OCI-LY7 (cell line): Measurements from ENCODE around the gene RFX6. TPM values are rescaled to one million over a fixed set of nuclear protein-coding genes. Genes with fewer than 3 reads are reported as not detected.

Experiments
- Bru-seq: library from RNA; stranded (reverse); fragments of 400-500 nt; gene quantifications from one replicate; lab custom pipeline; 2021; lab: Mats Ljungman, UMichigan
- BruChase-seq, 2 experiments: library from RNA; stranded (reverse); fragments of 400-500 nt; gene quantifications; one replicate each; lab custom pipeline; 2021; lab: Mats Ljungman, UMichigan
- BruUV-seq: library from RNA; stranded (reverse); fragments of 400-500 nt; replicated peaks from 2 replicates; lab custom pipeline; 2021; lab: Mats Ljungman, UMichigan
- CTCF ChIA-PET: fragments of 300-600 bp; sonication (Branson Sonifier 250); formaldehyde crosslinking; loops from one replicate; lab custom pipeline; 2022; ENCODE audit warnings: antibody characterized with exemption; ENCODE audit not compliant: unreplicated experiment; lab: Charles Lee
- POLR2A ChIA-PET: fragments of 300-600 bp; sonication (Branson Sonifier 250); formaldehyde crosslinking; loops from one replicate; lab custom pipeline; 2022; ENCODE audit warnings: antibody characterized with exemption; lab: Charles Lee
- DNase-seq: peaks from one replicate; pipeline ENCODE4 v3.0.0-alpha.2; 2015; ENCODE audit warnings: low spot score
- H2AFZ ChIP-seq: fragments of 200-600 bp; sonication (generic), shearing (Covaris generic); 2 replicates; pipeline ENCODE4 v1.6.1; 2014; ENCODE audit warnings: mild to moderate bottlenecking, antibody characterized with exemption, low read length, moderate library complexity
- H3K27ac ChIP-seq: fragments of 200-600 bp; sonication (generic); 2 replicates; pipeline ENCODE4 v1.5.1; 2014; ENCODE audit warnings: mixed run types, low read depth, mild to moderate bottlenecking, moderate library complexity, low read length, inconsistent platforms; ENCODE audit not compliant: poor library complexity, severe bottlenecking
- H3K36me3 ChIP-seq: fragments of 200-600 bp; sonication (generic); 2 replicates; pipeline ENCODE4 v1.6.1; 2014; ENCODE audit warnings: mild to moderate bottlenecking, antibody characterized with exemption, low read length, moderate library complexity, mixed read lengths; ENCODE audit not compliant: insufficient read depth
- H3K4me1 ChIP-seq: fragments of 200-600 bp; sonication (generic); 2 replicates; pipeline ENCODE4 v1.5.1; 2014; ENCODE audit warnings: mild to moderate bottlenecking, low read length; ENCODE audit not compliant: insufficient read depth, poor library complexity, severe bottlenecking
- H3K4me2 ChIP-seq: fragments of 200-600 bp; sonication (generic); 2 replicates; pipeline ENCODE4 v1.6.1; 2014; ENCODE audit warnings: mild to moderate bottlenecking, low read length
- H3K4me3 ChIP-seq: fragments of 200-600 bp; sonication (generic); 2 replicates; pipeline ENCODE4 v1.5.1; 2014; ENCODE audit warnings: mild to moderate bottlenecking, low read depth, low read length; ENCODE audit not compliant: poor library complexity, severe bottlenecking
- H3K79me2 ChIP-seq: fragments of 200-600 bp; sonication (generic); 2 replicates; pipeline ENCODE4 v1.6.1; 2016; ENCODE audit warnings: low read depth, mild to moderate bottlenecking, low read length, moderate library complexity, mixed read lengths; ENCODE audit not compliant: insufficient read depth
- H3K9me2 ChIP-seq: fragments of 200-600 bp; sonication (generic); 2 replicates; pipeline ENCODE4 v1.6.1; 2016; ENCODE audit warnings: mild to moderate bottlenecking, low read length, mixed read lengths; ENCODE audit not compliant: insufficient read depth
- H3K9me3 ChIP-seq: fragments of 200-600 bp; sonication (generic); 2 replicates; pipeline ENCODE4 v1.6.1; 2014; ENCODE audit warnings: mild to moderate bottlenecking, mixed run types, low read length, mixed read lengths
- H4K20me1 ChIP-seq: fragments of 200-600 bp; sonication (generic); 2 replicates; pipeline ENCODE4 v1.6.1; 2014; ENCODE audit warnings: mild to moderate bottlenecking, antibody characterized with exemption, low read length, moderate library complexity, mixed read lengths; ENCODE audit not compliant: insufficient read depth
- EZH2phosphoT487 ChIP-seq: fragments of 200-600 bp; sonication (generic); IDR thresholded peaks from 2 replicates; pipeline ENCODE4 v1.6.1; 2018; ENCODE audit warnings: low read depth, borderline replicate concordance, mild to moderate bottlenecking, mixed run types, antibody characterized with exemption, low read length, moderate library complexity, mixed read lengths
- intact Hi-C: fragments of 100-400 bp; cut with micrococcal nuclease; formaldehyde crosslinking; loops from one replicate; pipeline ENCODE4 v1.10.0; 2022; ENCODE audit not compliant: unreplicated experiment
- long read RNA-seq: library from polyadenylated mRNA; stranded (forward); transcript quantifications from one replicate; pipeline ENCODE4 v2.0.0, GENCODE V29; 2022
- total RNA-seq, 2 experiments: library from RNA; depleted of rRNA in 1 of 2; stranded (reverse); fragments of >200 nt in 1 of 2; shearing (Covaris generic) in 1 of 2; gene quantifications; 2 replicates each; pipeline ENCODE4 v1.2.3, GENCODE V29; 2014 to 2022
- TF ChIP-seq, protein P1 (sequence below): fragments of 200-600 bp; sonication (generic); conservative IDR thresholded peaks from 2 replicates; pipeline ENCODE4 v1.5.1; 2014; ENCODE audit warnings: mild to moderate bottlenecking, antibody characterized with exemption, low read length, moderate library complexity, mixed read lengths

Gene RFX6, protein sequence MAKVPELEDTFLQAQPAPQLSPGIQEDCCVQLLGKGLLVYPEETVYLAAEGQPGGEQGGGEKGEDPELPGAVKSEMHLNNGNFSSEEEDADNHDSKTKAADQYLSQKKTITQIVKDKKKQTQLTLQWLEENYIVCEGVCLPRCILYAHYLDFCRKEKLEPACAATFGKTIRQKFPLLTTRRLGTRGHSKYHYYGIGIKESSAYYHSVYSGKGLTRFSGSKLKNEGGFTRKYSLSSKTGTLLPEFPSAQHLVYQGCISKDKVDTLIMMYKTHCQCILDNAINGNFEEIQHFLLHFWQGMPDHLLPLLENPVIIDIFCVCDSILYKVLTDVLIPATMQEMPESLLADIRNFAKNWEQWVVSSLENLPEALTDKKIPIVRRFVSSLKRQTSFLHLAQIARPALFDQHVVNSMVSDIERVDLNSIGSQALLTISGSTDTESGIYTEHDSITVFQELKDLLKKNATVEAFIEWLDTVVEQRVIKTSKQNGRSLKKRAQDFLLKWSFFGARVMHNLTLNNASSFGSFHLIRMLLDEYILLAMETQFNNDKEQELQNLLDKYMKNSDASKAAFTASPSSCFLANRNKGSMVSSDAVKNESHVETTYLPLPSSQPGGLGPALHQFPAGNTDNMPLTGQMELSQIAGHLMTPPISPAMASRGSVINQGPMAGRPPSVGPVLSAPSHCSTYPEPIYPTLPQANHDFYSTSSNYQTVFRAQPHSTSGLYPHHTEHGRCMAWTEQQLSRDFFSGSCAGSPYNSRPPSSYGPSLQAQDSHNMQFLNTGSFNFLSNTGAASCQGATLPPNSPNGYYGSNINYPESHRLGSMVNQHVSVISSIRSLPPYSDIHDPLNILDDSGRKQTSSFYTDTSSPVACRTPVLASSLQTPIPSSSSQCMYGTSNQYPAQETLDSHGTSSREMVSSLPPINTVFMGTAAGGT
- total RNA-seq (2014; rRNA removed; shearing (Covaris generic)) (not detected in 2 replicates), total RNA-seq (2022) (not detected in 2 replicates), Bru-seq, nascent RNA (not detected), BruChase-seq, experiment 1, labeled RNA remaining after a 6-hour chase (not detected), BruChase-seq, experiment 2, labeled RNA remaining after a 2-hour chase (not detected)
- long read RNA-seq: 0 reads

DNA sequence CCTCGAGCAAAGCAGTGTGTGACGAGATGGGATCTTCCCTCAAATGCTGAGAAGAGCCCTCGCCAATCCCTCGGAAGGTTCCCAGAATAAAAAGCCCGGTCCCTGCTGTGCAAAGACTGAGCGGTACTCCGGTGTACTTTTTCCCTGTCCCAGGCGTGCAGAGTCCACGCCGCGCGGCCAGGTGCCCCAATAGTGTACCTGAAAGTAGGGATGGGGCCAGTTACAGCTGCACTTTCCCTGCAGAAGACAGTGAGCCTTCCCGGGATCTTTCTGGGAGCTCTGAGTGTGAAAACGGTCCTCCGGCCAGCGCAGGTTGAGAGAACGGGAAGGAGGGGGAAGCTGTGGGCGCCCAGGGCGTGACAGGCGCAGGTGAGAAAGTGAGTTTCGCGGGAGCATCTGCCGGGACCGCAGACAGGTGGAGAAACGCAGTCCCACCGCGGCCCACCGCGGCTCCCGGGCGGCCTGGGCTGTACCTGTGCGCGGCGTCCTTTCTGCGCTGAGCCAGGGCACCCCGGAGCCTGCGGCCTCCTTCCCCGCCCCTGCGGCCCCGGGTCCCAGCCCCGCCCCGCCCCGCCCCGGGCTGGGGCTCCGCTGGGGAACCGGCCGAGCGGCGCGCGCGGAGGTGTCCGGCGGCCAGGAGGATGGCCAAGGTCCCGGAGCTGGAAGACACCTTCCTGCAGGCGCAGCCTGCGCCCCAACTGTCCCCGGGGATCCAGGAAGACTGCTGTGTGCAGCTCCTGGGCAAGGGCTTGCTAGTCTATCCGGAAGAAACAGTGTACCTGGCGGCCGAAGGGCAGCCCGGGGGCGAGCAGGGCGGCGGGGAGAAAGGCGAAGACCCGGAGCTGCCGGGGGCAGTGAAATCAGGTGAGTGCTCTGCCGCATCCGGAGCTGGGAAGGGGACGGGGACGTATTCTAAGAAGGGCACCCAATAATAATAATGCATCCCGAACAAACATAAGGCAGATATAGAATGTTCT is at the start of gene RFX6:
TSS of gene RFX6 (plus strand) at position 608 of the 977 bp plus-strand sequence. CDS start at position 642, 34 bp downstream.
- Histone ChIP-seq H3K4me1 (no peaks in the 10 kb centered on the region), H3K27ac (no peak within 1 kb of the TSS), H3K36me3 (no peaks in the 10 kb centered on the region), H2AFZ (no peak within 1 kb of the TSS), H3K9me2 (no peaks in the 10 kb centered on the region), H3K4me2 (no peak within 1 kb of the TSS), H3K9me3 (no peaks in the 10 kb centered on the region), H4K20me1 (no peaks in the 10 kb centered on the region), H3K79me2 (no peaks in the 10 kb centered on the region), H3K4me3 (no peak within 1 kb of the TSS)
- TF ChIP-seq EZH2phosphoT487: no peak
- TF ChIP-seq, protein P1, sequence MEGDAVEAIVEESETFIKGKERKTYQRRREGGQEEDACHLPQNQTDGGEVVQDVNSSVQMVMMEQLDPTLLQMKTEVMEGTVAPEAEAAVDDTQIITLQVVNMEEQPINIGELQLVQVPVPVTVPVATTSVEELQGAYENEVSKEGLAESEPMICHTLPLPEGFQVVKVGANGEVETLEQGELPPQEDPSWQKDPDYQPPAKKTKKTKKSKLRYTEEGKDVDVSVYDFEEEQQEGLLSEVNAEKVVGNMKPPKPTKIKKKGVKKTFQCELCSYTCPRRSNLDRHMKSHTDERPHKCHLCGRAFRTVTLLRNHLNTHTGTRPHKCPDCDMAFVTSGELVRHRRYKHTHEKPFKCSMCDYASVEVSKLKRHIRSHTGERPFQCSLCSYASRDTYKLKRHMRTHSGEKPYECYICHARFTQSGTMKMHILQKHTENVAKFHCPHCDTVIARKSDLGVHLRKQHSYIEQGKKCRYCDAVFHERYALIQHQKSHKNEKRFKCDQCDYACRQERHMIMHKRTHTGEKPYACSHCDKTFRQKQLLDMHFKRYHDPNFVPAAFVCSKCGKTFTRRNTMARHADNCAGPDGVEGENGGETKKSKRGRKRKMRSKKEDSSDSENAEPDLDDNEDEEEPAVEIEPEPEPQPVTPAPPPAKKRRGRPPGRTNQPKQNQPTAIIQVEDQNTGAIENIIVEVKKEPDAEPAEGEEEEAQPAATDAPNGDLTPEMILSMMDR: no peak
- intact Hi-C loops: no loop called here
- ChIA-PET POLR2A (interaction anchor here (0.7 kb wide), 1 partner anchor 1970 kb away, joined by 3 read pairs; no protein-coding TSS in a partner anchor), CTCF (interaction anchor here (0.5 kb wide), 1 partner anchor 87 kb away, joined by 3 read pairs; no protein-coding TSS in a partner anchor)
- no peak for DNase-seq
- no TSS peak for BruUV-seq

GRCh38 chr6:116827561-116828240 is 49.3 kb upstream of the RFX6 start:
- DNase-seq: no peak
- no peak overlapping the region for H2AFZ ChIP-seq
- no peaks in the 10 kb centered on the region for H3K4me1 ChIP-seq
- TF ChIP-seq EZH2phosphoT487: no peak
- TF ChIP-seq, protein P1: no peak
- no peaks in the 10 kb centered on the region for H3K9me3 ChIP-seq
- intact Hi-C loops: no loop called here
- H3K9me2 ChIP-seq: no peaks in the 10 kb centered on the region
- no peaks in the 10 kb centered on the region for H3K79me2 ChIP-seq
- BruUV-seq: no TSS peak
- no peak overlapping the region for H3K4me2 ChIP-seq
- H3K27ac ChIP-seq: no peak overlapping the region
- no peaks in the 10 kb centered on the region for H4K20me1 ChIP-seq
- H3K36me3 ChIP-seq: no peaks in the 10 kb centered on the region
- POLR2A ChIA-PET: interaction anchor here (0.8 to 1.2 kb wide), 2 partner anchors 36 to 348 kb away, joined by 3 read pairs; no protein-coding TSS in a partner anchor
- CTCF ChIA-PET: no interaction called here
- no peak overlapping the region for H3K4me3 ChIP-seq
